Measurements from ENCODE around the gene IDH1.

Gene IDH1

GRCh38 chr2:208254871-208255556 is at the start of gene IDH1:
Gene IDH1 (minus strand): TSS chr2:208255071. CDS start chr2:208251551, 3,520 bp downstream.
- H3K4me3 ChIP-seq (replicated peaks; ENCODE audit: low read depth, low read length) = peak within 1 kb of the TSS; percentile 93
- TF ChIP-seq, protein P1, sequence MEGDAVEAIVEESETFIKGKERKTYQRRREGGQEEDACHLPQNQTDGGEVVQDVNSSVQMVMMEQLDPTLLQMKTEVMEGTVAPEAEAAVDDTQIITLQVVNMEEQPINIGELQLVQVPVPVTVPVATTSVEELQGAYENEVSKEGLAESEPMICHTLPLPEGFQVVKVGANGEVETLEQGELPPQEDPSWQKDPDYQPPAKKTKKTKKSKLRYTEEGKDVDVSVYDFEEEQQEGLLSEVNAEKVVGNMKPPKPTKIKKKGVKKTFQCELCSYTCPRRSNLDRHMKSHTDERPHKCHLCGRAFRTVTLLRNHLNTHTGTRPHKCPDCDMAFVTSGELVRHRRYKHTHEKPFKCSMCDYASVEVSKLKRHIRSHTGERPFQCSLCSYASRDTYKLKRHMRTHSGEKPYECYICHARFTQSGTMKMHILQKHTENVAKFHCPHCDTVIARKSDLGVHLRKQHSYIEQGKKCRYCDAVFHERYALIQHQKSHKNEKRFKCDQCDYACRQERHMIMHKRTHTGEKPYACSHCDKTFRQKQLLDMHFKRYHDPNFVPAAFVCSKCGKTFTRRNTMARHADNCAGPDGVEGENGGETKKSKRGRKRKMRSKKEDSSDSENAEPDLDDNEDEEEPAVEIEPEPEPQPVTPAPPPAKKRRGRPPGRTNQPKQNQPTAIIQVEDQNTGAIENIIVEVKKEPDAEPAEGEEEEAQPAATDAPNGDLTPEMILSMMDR (IDR thresholded peaks at IDR 0.05; ENCODE audit: insufficient read depth, low read length, poor library complexity, severe bottlenecking) = peak; percentile 75
- peak; percentile 87 for DNase-seq (ENCODE audit: extremely low read depth, insufficient read length)

DNA sequence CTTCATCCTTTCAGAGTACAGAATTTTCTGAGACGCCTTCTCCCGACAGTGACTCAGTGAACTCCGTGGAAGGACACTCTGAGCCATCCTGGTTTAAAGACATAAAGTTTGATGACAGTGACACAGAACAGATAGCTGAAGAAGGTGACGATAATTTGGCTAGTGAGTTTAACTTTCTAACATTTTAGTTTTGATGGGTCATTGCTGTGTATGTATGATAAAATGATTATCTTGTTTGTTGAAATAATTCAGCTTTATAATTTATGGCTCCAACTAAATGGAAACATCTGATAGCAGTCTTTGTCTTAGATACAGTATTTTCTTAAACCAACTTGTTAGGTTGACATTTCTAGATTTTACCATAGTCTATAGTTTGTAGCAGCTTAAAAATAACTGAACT is 49.3 kb upstream of the IDH1 start:
- TF ChIP-seq, protein P1 (IDR thresholded peaks at IDR 0.05; ENCODE audit: insufficient read depth, low read length, poor library complexity, severe bottlenecking) = no peak
- peaks cover 5% of the 10 kb centered on the region for H3K36me3 ChIP-seq (ENCODE audit: control insufficient read depth, insufficient read depth, low read length)
- no peak for DNase-seq (ENCODE audit: extremely low read depth, insufficient read length)
- H3K27me3 ChIP-seq (replicated peaks; ENCODE audit: control insufficient read depth, insufficient read depth, low read length) = no peaks in the 10 kb centered on the region
- H3K4me3 ChIP-seq (replicated peaks; ENCODE audit: low read depth, low read length) = no peak overlapping the region

More at GRCh38 chr2:208254871-208255556, at the start of gene IDH1:
- Histone ChIP-seq H3K36me3 (ENCODE audit: control insufficient read depth, insufficient read depth, low read length) (no peaks in the 10 kb centered on the region; the same call in 1 of the 2 replicates), H3K27me3 (replicated peaks; ENCODE audit: control insufficient read depth, insufficient read depth, low read length) (no peaks in the 10 kb centered on the region)

- no peak overlapping the region for H3K4me3 ChIP-seq (replicated peaks; ENCODE audit: low read depth, low read length)
- no peaks in the 10 kb centered on the region for H3K27me3 ChIP-seq (replicated peaks; ENCODE audit: control insufficient read depth, insufficient read depth, low read length)
- peaks cover 5% of the 10 kb centered on the region for H3K36me3 ChIP-seq (ENCODE audit: control insufficient read depth, insufficient read depth, low read length)
- TF ChIP-seq, protein P1 (IDR thresholded peaks at IDR 0.05; ENCODE audit: insufficient read depth, low read length, poor library complexity, severe bottlenecking) = no peak
- DNase-seq (ENCODE audit: extremely low read depth, insufficient read length) = no peak
Observed at GRCh38 chr2:208300847-208301618, 46.2 kb upstream of the IDH1 start.

DNA sequence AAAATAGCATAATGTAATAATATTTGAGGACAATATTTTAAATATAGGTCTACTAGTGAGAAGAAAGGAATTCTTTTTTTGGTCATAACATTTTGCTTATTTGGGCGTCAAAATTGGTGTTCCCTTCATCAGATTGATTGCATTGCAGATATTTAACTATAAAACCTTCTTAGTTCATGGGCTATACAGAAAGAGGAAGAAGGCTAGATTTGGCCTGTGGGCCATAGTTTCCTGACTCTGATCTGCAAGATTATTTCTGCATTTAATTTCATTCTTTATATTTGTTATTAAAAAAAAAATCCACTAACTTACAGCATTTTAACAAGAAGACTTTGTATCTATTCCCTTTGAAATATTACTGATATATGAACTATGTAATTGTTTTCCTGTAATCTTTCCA is 43.1 kb upstream of the IDH1 start:
- H3K36me3 ChIP-seq (ENCODE audit: control insufficient read depth, insufficient read depth, low read length) = peaks cover 2% of the 10 kb centered on the region
- TF ChIP-seq, protein P1 (IDR thresholded peaks at IDR 0.05; ENCODE audit: insufficient read depth, low read length, poor library complexity, severe bottlenecking) = no peak
- DNase-seq (ENCODE audit: extremely low read depth, insufficient read length) = no peak
- H3K4me3 ChIP-seq (replicated peaks; ENCODE audit: low read depth, low read length) = no peak overlapping the region
- H3K27me3 ChIP-seq (replicated peaks; ENCODE audit: control insufficient read depth, insufficient read depth, low read length) = no peaks in the 10 kb centered on the region

DNA sequence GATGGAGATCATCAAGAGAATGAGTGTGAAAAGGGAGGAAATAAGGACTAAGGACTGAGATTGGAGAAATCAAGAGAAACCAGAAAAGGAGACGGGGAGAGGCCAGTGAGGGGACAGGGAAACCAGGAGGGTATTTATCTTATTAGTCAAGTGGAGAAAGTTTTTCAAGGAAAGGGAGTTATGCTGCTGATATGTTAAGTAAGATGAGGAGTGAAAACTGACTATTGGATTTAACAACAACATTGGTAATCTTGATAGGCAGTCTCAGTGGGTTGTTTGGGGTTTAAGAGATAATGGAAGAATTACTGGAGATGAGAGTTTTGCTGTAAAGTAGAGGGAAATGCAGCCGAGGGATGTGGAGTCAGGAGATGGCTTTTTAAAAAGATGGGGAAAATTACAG is 41.7 kb upstream of the IDH1 start:
- peaks cover 2% of the 10 kb centered on the region for H3K36me3 ChIP-seq (ENCODE audit: control insufficient read depth, insufficient read depth, low read length)
- no peak for DNase-seq (ENCODE audit: extremely low read depth, insufficient read length)
- TF ChIP-seq, protein P1 (IDR thresholded peaks at IDR 0.05; ENCODE audit: insufficient read depth, low read length, poor library complexity, severe bottlenecking) = no peak

More for the DNA sequence above, 41.7 kb upstream of the IDH1 start:
- H3K27me3 ChIP-seq (replicated peaks; ENCODE audit: control insufficient read depth, insufficient read depth, low read length) = no peaks in the 10 kb centered on the region
- H3K4me3 ChIP-seq (replicated peaks; ENCODE audit: low read depth, low read length) = no peak overlapping the region
